ENCODE measurements around the gene NDUFB10.

The NDUFB10 gene

GRCh38 chr16:2001035-2001434 lies 41.7 kb downstream of the NDUFB10 start:
- no peak for DNase-seq (ENCODE audit: low spot score)

GRCh38 chr16:2001456-2002355 lies 42.4 kb downstream of the NDUFB10 start:
- DNase-seq (ENCODE audit: low spot score), result no peak

- DNase-seq (ENCODE audit: low spot score), result no peak
Observed at GRCh38 chr16:2002406-2003230, 43.3 kb downstream of the NDUFB10 start.

- DNase-seq (ENCODE audit: low spot score), result no peak
Observed at GRCh38 chr16:2003231-2003826, 44.0 kb downstream of the NDUFB10 start.

GRCh38 chr16:2003827-2004641 lies 44.7 kb downstream of the NDUFB10 start:
- peak; percentile 95 for DNase-seq (ENCODE audit: low spot score)

- DNase-seq (ENCODE audit: low spot score), result no peak
Observed at GRCh38 chr16:2004795-2005517, 45.6 kb downstream of the NDUFB10 start.

GRCh38 chr16:2005646-2006045 lies 46.3 kb downstream of the NDUFB10 start:
- no peak for DNase-seq (ENCODE audit: low spot score)

GRCh38 chr16:2006317-2006716 lies 47.0 kb downstream of the NDUFB10 start:
- no peak for DNase-seq (ENCODE audit: low spot score)

- no peak for DNase-seq (ENCODE audit: low spot score)
Observed at GRCh38 chr16:2007081-2007836, 47.9 kb downstream of the NDUFB10 start.

GRCh38 chr16:2008009-2008526 lies 48.7 kb downstream of the NDUFB10 start:
- no peak for DNase-seq (ENCODE audit: low spot score)

GRCh38 chr16:2008631-2009163 lies 49.4 kb downstream of the NDUFB10 start:
- DNase-seq (ENCODE audit: low spot score), result no peak

GRCh38 chr16:2009164-2009711 lies 49.9 kb downstream of the NDUFB10 start:
- DNase-seq (ENCODE audit: low spot score), result no peak

GRCh38 chr16:2009791-2010510 lies 50.6 kb downstream of the NDUFB10 start, which contains the start of gene ZNF598:
Gene ZNF598 (minus strand): TSS chr16:2009821.
- DNase-seq (ENCODE audit: low spot score), result peak; percentile 84

Small RNA genes within 50 kb of the gene (small RNA-seq; reads per million reads assigned to genes)
- gene AC005363.2, result 0 to 0.13 reads per million in 2 experiments
- gene SNORA10, result 0 reads per million in 2 experiments
- 0 reads per million in 2 experiments for gene SNORA64

All from SK-N-DZ (cell line).